Activated T-helper 9 cell treated with anti-CD3 and anti-CD28 coated beads, Interleukin-2, amount 50 U/mL, for 16 hours (primary cell): ENCODE results near the gene ISLR.

Experiments used
- DNase-seq: peaks from one replicate; pipeline ENCODE4 v3.0.0-alpha.2; 2020; ENCODE audit warnings: low read depth

The ISLR gene

DNA sequence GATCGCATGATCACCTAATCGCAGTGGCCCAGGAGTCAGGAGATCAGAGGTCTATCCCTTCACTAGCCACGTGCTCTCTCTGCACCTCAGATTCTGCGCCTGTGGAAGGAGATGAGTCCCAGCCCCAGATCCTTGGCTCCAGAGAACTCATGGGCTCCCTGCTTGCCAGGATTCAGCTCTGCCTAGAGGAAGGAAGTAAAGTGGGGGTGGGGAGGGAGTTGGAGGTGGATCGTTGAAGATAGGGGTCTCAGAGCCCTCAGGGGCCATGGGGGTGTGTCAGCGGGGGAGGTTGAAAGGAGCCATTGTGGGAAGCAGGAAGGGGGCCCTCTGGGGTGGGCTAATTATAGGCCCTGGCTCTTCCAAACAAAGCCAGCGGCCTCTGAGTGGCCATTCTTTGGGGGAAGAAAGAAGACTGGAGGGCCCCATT, 40.4 kb downstream of the ISLR start:
- DNase-seq = no peak

DNA sequence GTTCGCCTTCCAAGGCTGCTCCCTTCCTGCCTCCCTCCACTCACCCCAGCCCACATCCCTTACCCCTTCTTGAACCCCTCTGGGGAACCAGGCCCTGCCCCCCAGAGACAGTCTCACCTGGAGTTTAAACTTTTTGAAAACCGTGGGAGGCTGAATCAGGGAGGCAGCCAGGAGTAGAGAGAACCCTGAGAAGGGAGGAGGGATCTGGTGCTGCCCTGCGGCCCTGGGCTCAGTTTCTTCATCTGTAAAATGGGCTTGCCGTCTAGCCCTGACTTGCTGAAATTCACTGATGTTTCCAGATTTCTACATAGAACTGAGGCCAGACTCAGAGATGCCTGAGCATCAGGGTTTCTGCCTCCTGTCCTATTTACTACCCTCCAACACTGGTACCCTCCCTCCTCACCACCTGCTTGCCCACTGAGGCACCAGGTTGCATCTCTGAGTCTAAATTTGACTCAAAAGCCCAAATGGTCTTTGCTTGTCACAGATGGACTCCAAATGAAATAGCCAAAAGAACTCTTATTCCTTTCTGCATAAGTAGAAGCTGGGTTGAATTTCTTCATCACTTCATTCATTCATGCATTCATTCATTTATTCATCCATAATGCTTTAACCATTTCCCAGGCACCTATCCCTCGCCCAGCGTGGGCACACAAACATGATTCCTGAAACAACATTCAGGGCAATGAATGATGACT, 41.0 kb downstream of the ISLR start:
- no peak for DNase-seq

DNA sequence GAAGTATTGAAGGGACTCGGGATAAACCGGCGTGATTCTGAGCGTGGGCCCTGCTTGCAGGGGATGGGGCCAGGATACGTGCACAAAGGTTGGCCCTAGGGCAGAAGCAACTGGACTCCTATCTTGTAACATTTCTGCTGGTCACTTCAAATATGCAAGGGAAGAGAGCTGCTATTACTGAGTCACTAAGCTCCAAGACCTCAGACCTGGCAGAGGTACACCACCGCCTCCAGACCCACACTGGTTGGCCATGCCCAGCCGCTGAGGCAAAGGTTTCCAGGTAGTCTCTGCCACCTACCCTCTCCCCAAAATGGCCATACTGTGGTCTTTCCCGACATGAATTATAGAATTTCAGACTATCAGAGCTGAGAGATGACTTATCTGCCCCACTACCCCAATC, 42.4 kb downstream of the ISLR start:
- DNase-seq = no peak

DNA sequence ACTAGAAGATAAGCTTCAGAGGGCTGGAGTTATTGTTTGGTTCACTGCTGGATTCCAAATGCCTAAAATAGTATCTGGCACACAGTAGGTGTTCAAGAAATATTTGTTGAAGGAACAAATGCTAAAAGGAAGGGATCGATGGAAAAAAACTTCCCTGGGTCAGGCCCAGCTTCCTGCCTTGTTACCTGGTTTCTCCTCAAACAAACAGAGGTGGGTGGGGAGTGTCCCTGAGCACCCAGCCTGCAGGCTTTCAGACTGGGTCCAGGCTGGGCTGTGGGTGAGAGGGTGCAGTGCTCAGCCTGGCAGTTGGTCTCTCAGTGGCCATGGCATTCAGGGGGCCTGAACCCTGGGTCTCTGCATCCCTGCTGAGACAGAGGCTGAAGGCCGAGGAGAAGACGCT, 43.4 kb downstream of the ISLR start:
- DNase-seq = no peak

DNA sequence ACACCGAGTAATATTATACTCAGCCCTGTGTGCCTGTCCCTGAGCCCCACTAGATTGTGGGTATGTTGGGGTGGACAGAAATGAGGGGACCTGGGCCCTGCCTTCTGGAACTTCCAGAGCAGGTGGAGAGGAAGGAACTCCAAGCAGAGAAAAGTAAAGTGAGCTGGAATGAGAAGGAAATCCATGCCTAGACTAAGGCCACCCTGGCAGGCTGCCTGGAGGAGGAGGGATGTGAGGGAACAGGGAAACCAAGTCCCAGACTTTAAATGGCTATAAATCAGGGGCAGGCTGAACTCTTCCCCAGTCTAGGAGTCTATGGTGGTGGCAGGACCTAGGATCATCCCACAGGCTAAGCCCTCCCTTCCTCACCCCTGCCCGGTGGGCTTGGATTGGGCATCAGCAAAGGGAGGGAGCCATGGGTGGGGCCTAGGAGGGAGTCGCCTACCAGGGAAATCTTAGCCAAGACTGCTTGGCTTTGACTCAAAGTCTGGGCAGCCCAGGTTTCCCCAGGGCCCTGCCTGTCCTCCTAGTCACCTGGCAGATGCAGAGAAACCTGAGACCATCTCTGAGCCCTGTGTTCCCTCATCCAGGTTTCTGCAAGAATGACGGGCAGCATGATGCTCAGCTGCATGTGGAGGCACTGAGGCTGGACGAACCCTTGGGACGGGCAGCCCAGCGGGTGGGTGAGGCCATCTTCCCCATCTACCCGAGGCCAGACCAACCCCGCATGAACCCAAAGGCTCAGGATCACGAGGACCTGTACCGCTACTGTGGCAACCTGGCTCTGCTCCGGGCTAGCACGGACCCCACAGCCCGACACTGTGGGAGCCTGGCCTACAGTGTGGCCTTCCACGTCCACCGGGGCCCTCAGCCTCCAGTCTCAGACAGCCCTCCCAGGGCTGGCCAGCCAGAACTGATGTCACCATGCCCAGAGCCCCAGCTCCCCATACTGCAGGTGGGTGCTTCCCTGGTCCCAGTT, 44.7 kb downstream of the ISLR start:
- DNase-seq = no peak

DNA sequence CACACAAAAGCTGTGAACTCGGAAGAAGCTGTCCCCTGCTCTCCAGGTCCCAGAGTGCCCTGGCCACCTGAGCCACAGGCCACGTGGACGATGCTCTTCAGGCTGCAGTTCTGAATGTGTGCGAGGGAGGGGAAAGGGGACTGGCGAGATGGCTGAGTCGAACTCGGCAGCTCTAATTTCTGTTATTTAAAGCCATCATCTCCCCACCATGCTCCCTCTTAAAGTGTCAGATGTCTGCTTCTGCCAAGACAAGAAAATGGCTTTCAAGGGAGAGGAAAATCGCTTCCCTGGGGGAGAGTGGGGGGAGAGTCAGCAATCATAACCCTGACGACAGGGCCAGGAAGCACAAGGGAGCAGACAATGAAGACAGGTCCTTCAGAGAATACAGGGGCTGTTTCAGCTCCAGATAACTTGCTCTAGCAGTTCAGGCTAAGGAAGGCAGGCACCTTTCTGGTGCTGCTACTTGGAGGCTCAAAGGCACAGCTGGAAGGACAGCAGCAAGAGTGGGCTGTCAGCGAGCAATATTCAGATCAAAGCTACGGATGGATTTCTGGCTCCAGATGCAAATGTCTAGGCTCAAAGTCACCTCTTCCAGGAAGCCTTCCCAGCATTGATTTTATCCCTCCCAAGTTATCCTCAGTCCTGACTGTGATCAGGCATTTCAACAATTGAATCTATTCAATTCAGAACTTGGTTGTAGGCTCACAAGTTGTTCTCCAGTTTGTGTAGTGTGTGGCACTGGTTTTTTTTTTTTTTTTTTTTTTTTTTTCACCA, 47.2 kb downstream of the ISLR start:
- no peak for DNase-seq

DNA sequence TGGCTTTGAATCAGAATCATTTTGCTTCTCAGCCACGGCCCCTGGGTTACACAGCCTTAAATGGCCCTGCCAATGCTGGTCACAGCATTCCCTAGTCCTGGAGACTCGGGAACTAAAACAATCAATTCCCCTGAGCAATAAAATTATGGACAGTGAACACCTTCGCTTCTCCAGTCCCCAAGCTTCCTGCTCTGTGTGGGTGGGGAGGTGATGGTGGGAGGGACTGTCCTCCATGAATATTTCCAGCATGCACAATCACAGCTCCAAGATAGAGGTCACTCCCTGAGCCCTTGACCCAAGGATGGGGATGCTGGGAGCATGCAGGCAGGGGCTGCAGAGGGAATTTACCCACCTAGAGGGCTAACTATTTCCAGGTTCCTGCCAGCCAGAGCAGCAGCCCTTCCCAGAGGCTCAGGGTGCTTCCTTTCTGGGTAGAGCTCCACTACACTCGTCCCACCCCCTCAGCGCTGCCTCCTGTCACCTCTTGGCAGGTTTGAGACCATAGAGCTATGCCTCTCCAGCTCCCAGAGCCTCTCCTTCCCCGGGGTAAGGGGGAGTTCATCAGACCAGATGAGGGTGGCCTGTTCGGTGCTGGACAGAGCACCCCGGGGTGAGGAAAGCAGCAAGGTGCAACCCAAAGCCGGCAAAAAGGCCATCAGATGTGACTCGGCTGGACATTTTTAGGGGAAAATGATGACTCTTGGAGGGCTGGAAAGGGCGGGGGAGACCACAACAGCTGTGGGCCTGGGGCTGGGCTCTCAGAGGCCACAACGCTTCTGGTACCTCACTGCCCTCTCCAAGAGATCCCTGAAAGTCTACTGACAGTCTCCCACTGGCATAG, 48.1 kb downstream of the ISLR start:
- DNase-seq = no peak

DNA sequence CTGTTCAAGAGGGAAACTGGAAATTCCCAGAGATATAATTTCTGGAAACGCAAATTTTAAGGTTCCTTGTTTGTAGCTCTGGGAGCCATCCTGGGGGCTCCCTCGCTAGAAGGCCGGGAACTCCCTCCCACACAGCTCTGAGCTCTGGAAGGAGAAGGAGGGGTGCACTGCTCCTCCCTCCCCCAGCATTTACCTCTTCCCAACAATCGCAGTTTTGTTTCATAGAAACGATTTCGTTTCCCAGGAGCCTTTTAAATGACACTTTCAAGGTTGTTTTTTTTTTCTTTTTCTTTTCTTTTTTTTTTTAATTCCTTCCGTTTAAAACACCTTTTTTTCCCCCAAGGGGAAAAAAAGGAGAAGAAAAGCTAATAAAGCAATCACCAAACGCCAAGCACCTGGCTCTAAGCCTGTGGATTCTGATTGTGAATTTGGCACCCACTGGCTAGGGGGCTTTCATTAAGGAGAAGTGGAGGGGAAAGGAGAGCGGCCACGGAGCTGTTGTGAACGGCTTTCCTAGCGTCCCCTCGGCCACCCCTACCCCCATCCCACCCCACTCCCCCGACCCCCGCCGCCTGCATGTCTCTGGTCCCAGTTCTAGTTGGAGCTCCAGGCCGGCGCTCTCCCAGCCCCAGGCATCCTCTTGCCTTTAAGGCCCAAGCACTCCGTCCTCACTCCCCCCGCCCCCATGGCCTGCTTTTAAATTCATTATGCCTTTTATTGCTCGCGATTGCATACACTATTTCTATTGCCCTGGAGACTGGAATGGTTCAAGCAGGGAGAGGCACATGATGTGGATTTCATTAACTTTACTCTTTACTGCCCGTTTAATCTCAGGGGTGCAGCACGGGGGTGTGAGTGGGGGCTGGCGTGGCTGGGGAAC, 49.0 kb downstream of the ISLR start:
- no peak for DNase-seq

DNA sequence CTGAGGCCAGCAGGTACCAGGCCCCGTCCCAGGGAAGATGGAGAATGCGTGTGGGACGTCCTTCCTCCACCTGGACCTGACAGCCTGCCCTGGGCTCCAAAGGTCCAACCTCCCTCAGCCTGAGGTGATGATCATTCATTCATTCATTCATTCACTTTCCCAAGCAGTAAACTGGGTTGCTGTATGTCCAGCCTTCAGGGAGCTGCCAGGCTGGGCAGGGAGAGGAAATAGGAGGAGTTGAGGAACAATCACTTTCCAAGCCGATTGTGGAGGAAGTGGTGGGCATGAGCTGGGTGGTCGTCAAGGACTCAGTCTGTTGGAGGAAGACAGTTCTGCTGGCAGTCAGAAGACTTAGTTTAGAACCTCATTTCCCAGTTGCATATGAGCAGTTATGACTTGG, 52.4 kb downstream of the ISLR start:
- no peak for DNase-seq
